Measurements from ENCODE around the gene PRSS53. TPM values are rescaled to one million over a fixed set of nuclear protein-coding genes. Genes with fewer than 3 reads are reported as not detected.

Gene PRSS53
- total RNA-seq, 1 donor: 1.7 TPM

DNA sequence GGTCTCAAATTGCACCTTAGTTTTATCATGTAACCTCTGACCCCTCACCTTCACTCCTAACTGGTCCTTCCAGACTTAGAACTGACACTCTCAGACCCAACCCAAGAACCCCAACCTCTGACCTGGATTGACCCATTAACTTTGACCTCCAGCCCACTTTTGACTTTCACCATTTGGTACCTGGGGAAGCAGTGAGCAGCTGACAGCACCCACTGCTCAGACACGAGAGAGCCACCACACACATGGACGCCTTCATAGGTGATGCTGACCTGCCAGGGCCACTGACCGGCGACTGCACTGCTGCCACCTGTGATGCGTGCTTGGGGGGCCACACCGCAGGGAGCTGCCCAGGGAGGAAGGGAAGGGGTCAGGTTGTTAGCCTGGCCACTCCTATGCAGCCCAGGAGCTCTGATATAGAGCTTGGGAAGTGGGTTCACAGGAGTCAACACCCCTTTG lies 44.3 kb upstream of the PRSS53 start:
- no peak for DNase-seq (ENCODE audit: low read depth)
- no peak overlapping the region for H3K4me3 ChIP-seq (ENCODE audit: low read depth, low read length)
- TF ChIP-seq CTCF (IDR thresholded peaks at IDR 0.05; ENCODE audit: insufficient read depth, low read depth, low read length): no peak

- H3K4me3 ChIP-seq (ENCODE audit: low read depth, low read length): no peak overlapping the region
- no peak for DNase-seq (ENCODE audit: low read depth)
- no peak for TF ChIP-seq CTCF (IDR thresholded peaks at IDR 0.05; ENCODE audit: insufficient read depth, low read depth, low read length)
Measured at GRCh38 chr16:31132303-31132979, 43.7 kb upstream of the PRSS53 start.

DNA sequence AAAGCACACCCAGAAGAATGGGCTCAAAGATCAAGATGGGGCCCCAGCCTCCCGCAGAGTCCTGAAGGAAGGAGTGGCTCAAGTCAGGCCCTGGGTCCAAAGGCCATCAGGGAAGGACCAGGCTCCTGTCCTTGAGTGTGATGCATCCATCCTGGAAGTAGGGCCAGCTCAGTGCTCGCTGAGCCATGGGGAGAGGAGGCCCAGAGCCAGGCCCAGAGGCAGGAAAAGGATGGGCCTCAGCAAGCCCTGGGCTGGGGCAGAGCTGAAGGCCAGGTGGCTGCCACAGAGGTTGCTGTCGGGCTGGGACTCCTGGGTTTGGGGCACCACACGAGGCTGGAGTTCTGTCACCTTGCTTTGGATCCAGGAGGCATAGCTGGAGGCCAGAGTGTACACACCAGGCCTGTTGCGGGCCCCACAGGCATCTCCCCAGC lies 43.1 kb upstream of the PRSS53 start:
- TF ChIP-seq CTCF (IDR thresholded peaks at IDR 0.05; ENCODE audit: insufficient read depth, low read depth, low read length): no peak
- no peak for DNase-seq (ENCODE audit: low read depth)
- H3K4me3 ChIP-seq (ENCODE audit: low read depth, low read length): no peak overlapping the region

- no peak overlapping the region for H3K4me3 ChIP-seq (ENCODE audit: low read depth, low read length)
- no peak for TF ChIP-seq CTCF (IDR thresholded peaks at IDR 0.05; ENCODE audit: insufficient read depth, low read depth, low read length)
- DNase-seq (ENCODE audit: low read depth): no peak
Measured at GRCh38 chr16:31131416-31131815, 42.7 kb upstream of the PRSS53 start.

GRCh38 chr16:31130899-31131298 lies 42.2 kb upstream of the PRSS53 start:
- H3K4me3 ChIP-seq (ENCODE audit: low read depth, low read length): no peak overlapping the region
- no peak for TF ChIP-seq CTCF (IDR thresholded peaks at IDR 0.05; ENCODE audit: insufficient read depth, low read depth, low read length)
- DNase-seq (ENCODE audit: low read depth): no peak

DNA sequence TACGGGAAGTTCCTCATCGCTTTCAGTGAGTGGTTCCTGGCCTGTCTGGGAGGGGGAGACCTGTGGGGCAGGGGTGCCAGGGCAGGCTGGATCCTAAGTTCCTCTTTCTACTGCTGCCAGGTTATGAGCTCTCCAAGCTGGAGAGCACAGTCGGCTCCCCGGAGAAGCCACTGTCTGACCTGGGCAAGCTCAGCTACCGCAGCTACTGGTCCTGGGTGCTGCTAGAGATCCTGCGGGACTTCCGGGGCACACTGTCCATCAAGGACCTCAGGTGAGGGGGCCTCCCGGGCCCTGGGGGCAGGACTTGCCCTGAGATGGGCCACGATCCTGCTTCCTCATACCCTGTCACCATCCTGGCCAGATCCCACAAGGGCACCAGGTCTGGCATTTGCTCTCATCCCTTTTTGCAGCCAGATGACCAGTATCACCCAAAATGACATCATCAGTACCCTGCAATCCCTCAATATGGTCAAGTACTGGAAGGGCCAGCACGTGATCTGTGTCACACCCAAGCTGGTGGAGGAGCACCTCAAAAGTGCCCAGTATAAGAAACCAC lies 41.7 kb upstream of the PRSS53 start:
- DNase-seq (ENCODE audit: low read depth): no peak
- TF ChIP-seq CTCF (IDR thresholded peaks at IDR 0.05; ENCODE audit: insufficient read depth, low read depth, low read length): no peak
- H3K4me3 ChIP-seq (ENCODE audit: low read depth, low read length): no peak overlapping the region

Measured in fibroblast of villous mesenchyme (primary cell).